Spleen (tissue), 7 donors: ENCODE measurements around the gene CAVIN4.

ENCODE experiments used
- POLR2A ChIP-seq, 3 donors: fragments of 450-650 bp; IDR thresholded peaks; one replicate each; pipeline ENCODE4 v1.5.1; 2017; ENCODE audit warnings: antibody characterized with exemption in 3 of 3, mild to moderate bottlenecking in 1 of 3
- TF ChIP-seq, protein P1 (sequence below), 11 experiments: fragments of 200-600 bp in 7 of 11; fragments of 450-650 bp in 4 of 11; sonication (generic) in 4 of 11; IDR thresholded peaks in 8 of 11; conservative IDR thresholded peaks in 3 of 11; 1 replicate in 7 of 11; 2 replicates in 4 of 11; pipeline versions ENCODE4 v1.4.0 to v1.8.0; 2016 to 2021; ENCODE audit warnings: antibody characterized with exemption in 11 of 11, inconsistent platforms in 4 of 11, mild to moderate bottlenecking in 1 of 11
- donor health status: DM: no; HTN: no; CAD: no; lungs with moderate emphysema.
- donor health status: DM: no; HTN: no; CAD: no.
- donor health status: DM: no; HTN: no; CAD: no.

DNA sequence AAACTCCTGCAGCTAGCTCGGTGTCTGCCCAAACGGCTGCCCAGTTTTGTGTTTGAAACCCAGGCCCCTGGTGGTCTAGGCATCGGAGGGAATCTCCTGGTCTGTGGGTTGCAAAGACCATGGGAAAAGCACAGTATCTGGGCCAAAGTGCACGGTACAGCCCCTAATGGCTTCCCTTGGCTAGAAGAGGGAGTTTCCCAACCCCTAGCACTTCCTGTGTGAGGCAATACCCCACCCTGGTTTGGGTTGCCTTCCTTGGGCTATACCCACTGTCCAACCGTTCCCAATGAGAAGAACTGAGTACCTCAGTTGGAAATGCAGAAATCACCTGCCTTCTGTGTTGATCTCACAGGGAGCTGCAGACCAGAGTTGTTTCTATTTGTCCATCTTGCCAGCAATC is 41.8 kb downstream of the CAVIN4 start:
- TF ChIP-seq, protein P1, sequence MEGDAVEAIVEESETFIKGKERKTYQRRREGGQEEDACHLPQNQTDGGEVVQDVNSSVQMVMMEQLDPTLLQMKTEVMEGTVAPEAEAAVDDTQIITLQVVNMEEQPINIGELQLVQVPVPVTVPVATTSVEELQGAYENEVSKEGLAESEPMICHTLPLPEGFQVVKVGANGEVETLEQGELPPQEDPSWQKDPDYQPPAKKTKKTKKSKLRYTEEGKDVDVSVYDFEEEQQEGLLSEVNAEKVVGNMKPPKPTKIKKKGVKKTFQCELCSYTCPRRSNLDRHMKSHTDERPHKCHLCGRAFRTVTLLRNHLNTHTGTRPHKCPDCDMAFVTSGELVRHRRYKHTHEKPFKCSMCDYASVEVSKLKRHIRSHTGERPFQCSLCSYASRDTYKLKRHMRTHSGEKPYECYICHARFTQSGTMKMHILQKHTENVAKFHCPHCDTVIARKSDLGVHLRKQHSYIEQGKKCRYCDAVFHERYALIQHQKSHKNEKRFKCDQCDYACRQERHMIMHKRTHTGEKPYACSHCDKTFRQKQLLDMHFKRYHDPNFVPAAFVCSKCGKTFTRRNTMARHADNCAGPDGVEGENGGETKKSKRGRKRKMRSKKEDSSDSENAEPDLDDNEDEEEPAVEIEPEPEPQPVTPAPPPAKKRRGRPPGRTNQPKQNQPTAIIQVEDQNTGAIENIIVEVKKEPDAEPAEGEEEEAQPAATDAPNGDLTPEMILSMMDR (IDR thresholded peaks at IDR 0.05 in 8 of 11, conservative IDR thresholded peaks at IDR 0.05 in 3 of 11), result no peak
- no peak for TF ChIP-seq POLR2A (IDR thresholded peaks at IDR 0.05)
